A549 (cell line): ENCODE measurements around the gene ADSL.

Experiments
- BCL3 ChIP-seq: fragments of >200 bp; sonication (Bioruptor Twin); formaldehyde crosslinking; IDR thresholded peaks from 3 replicates; pipeline ENCODE4 v1.6.1; 2016
- CHD2 ChIP-seq: fragments of 150-350 bp; IDR thresholded peaks from 2 replicates; pipeline ENCODE4 v1.6.1; 2014; ENCODE audit warnings: low read length; ENCODE audit not compliant: partially characterized antibody
- CTCF ChIP-seq: fragments of >200 bp; sonication (Bioruptor Twin); formaldehyde crosslinking; IDR thresholded peaks from 3 replicates; pipeline ENCODE4 v1.5.1; 2016
- EP300 ChIP-seq, 2 experiments: fragments of >200 bp; sonication (Bioruptor Twin); formaldehyde crosslinking; IDR thresholded peaks; 2 replicates in 1 of 2; 3 replicates in 1 of 2; pipeline ENCODE4 v1.6.1; 2016 to 2017
- HDAC2 ChIP-seq: fragments of 200-600 bp; sonication (generic); IDR thresholded peaks from 2 replicates; pipeline ENCODE4 v1.6.1; 2016
- MAFK ChIP-seq: fragments of 450-650 bp; IDR thresholded peaks from 2 replicates; pipeline ENCODE4 v1.6.1; 2014; ENCODE audit not compliant: partially characterized antibody
- NR3C1 ChIP-seq: fragments of >200 bp; sonication (Bioruptor Twin); formaldehyde crosslinking; IDR thresholded peaks from 3 replicates; pipeline ENCODE4 v1.6.1; 2017
- POLR2A ChIP-seq: IDR thresholded peaks from 2 replicates; pipeline ENCODE4 v1.6.1; 2012; ENCODE audit warnings: mild to moderate bottlenecking, low read length
- RAD21 ChIP-seq, 2 experiments: fragments of >200 bp in 1 of 2; sonication (Bioruptor Twin) in 1 of 2; formaldehyde crosslinking in 1 of 2; IDR thresholded peaks in 1 of 2; conservative IDR thresholded peaks in 1 of 2; 2 replicates in 1 of 2; 3 replicates in 1 of 2; pipeline ENCODE4 v1.6.1; 2012 to 2018; ENCODE audit warnings: inconsistent platforms in 1 of 2
- RCOR1 ChIP-seq: fragments of 150-350 bp; IDR thresholded peaks from 2 replicates; pipeline ENCODE4 v1.6.1; 2014; ENCODE audit warnings: antibody characterized with exemption, low read length, low read depth
- SREBF2 ChIP-seq: fragments of 450-650 bp; IDR thresholded peaks from 2 replicates; pipeline ENCODE4 v1.6.1; 2014; ENCODE audit warnings: mild to moderate bottlenecking, moderate library complexity
- TP53 ChIP-seq: fragments of 250-450 bp; sonication (Bioruptor Pico); IDR thresholded peaks from 2 replicates; pipeline ENCODE4 v1.5.0; 2021; ENCODE audit warnings: mild to moderate bottlenecking, moderate library complexity

- TF ChIP-seq RAD21 (conservative IDR thresholded peaks at IDR 0.05 in 1 of 2, IDR thresholded peaks at IDR 0.05 in 1 of 2) = no peak
- no peak for TF ChIP-seq RCOR1
- no peak for TF ChIP-seq CTCF
- TF ChIP-seq MAFK = no peak
- TF ChIP-seq TP53 (CRISPR knock-in tag) = no peak
- TF ChIP-seq SREBF2 = no peak
- no peak for TF ChIP-seq POLR2A
- no peak for TF ChIP-seq HDAC2
- TF ChIP-seq NR3C1 = no peak
- TF ChIP-seq BCL3 = no peak
- no peak for TF ChIP-seq EP300 (IDR thresholded peaks at IDR 0.05)
- no peak for TF ChIP-seq CHD2
These were observed 14.6 kb upstream of the ADSL start for GRCh38 chr22:40331706-40332105.
